Left ventricle myocardium inferior (tissue), 1 donor: ENCODE data around the gene PIAS4. TPM values are rescaled to one million over a fixed set of nuclear protein-coding genes. Genes with fewer than 3 reads are reported as not detected.

ENCODE experiments used
- DNase-seq: peaks from one replicate; pipeline ENCODE4 v3.0.0-alpha.2; 2020
- H3K27ac ChIP-seq: fragments of 200-600 bp; replicated peaks from 2 replicates; pipeline ENCODE4 v1.8.0; 2021
- H3K27me3 ChIP-seq: fragments of 200-600 bp; 2 replicates; pipeline ENCODE4 v1.8.0; 2021; ENCODE audit warnings: low read depth
- H3K36me3 ChIP-seq: fragments of 200-600 bp; 2 replicates; pipeline ENCODE4 v1.8.0; 2021
- H3K4me1 ChIP-seq: fragments of 200-600 bp; 2 replicates; pipeline ENCODE4 v1.8.0; 2021
- H3K4me3 ChIP-seq: fragments of 200-600 bp; 2 replicates; pipeline ENCODE4 v1.8.0; 2021; ENCODE audit warnings: mild to moderate bottlenecking, moderate library complexity
- H3K9me3 ChIP-seq: fragments of 200-600 bp; replicated peaks from 2 replicates; pipeline ENCODE4 v1.8.0; 2021
- intact Hi-C: fragments of 100-400 bp; cut with micrococcal nuclease; formaldehyde crosslinking; loops from one replicate; pipeline ENCODE4 v1.11.0; 2022
- total RNA-seq: library from RNA; stranded (reverse); fragmentation: NEBNext Ultra II Directional; extraction: Animal tissue kit (Norgen Biotek cat#: 25700); gene quantifications from one replicate; pipeline ENCODE4 v1.2.1, GENCODE V29; 2021
- TF ChIP-seq, protein P1 (sequence below): fragments of 200-600 bp; IDR thresholded peaks from 2 replicates; pipeline ENCODE4 v1.8.0; 2021; ENCODE audit warnings: antibody characterized with exemption, mild to moderate bottlenecking, borderline replicate concordance
- donor health status: DM: no; HTN: yes; CAD: no; lungs with severe emphysema.

PIAS4 gene
- total RNA-seq, 1 donor from 2014 or later, result 15.4 TPM

DNA sequence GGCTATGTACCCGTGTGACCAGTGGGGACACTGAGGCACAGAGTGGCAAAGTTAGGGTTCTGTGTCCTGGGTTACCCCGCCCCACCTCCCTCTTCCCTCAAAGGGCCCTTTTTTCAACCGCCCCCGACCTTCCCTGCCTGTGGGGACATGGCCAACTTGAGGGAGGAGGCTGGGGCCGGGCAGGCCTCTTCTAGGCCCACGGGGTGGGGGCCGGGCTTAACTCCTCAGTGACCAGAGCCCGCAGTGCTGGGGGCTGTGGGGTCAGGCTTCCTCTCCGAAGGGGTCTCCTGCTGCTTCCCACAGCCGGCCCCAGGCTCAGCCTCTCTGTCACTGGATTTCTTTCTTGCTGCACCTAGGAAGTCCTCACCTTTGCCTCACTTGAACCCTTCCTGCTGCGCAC lies 23.9 kb downstream of the PIAS4 start:
- peaks cover 75% of the 10 kb centered on the region for H3K36me3 ChIP-seq
- H3K27me3 ChIP-seq, result no peaks in the 10 kb centered on the region
- no peak for DNase-seq
- no peaks in the 10 kb centered on the region for H3K9me3 ChIP-seq
- intact Hi-C loops, result no loop called here
- TF ChIP-seq, protein P1, sequence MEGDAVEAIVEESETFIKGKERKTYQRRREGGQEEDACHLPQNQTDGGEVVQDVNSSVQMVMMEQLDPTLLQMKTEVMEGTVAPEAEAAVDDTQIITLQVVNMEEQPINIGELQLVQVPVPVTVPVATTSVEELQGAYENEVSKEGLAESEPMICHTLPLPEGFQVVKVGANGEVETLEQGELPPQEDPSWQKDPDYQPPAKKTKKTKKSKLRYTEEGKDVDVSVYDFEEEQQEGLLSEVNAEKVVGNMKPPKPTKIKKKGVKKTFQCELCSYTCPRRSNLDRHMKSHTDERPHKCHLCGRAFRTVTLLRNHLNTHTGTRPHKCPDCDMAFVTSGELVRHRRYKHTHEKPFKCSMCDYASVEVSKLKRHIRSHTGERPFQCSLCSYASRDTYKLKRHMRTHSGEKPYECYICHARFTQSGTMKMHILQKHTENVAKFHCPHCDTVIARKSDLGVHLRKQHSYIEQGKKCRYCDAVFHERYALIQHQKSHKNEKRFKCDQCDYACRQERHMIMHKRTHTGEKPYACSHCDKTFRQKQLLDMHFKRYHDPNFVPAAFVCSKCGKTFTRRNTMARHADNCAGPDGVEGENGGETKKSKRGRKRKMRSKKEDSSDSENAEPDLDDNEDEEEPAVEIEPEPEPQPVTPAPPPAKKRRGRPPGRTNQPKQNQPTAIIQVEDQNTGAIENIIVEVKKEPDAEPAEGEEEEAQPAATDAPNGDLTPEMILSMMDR, result no peak
- no peak overlapping the region for H3K27ac ChIP-seq
- H3K4me1 ChIP-seq, result no peaks in the 10 kb centered on the region
- H3K4me3 ChIP-seq, result no peak overlapping the region

DNA sequence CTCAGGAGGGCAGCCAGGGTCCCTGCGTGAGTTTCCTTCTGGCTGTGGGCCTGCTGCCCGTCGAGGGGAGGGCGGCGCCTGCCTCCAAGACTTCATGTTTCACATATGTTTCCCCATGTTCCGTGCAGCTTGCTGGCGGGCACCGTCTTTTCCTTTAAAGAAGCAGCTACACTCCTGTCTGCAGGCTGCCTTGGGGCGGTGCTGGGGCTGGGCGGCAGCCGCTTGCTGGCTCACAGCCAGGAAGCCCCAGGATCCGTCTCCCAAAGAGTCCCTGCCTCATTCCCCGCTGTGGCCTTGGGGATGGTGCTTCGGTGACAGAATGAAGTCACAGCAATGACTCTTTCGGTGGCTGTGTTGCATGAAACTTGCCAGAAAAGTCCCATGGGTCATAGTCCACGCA lies 24.9 kb downstream of the PIAS4 start:
- Histone ChIP-seq H3K36me3 (peaks cover 81% of the 10 kb centered on the region), H3K4me1 (no peaks in the 10 kb centered on the region), H3K9me3 (no peaks in the 10 kb centered on the region), H3K4me3 (no peak overlapping the region), H3K27ac (no peak overlapping the region), H3K27me3 (no peaks in the 10 kb centered on the region)
- intact Hi-C loops, result no loop called here
- DNase-seq, result no peak
- TF ChIP-seq, protein P1, result no peak

DNA sequence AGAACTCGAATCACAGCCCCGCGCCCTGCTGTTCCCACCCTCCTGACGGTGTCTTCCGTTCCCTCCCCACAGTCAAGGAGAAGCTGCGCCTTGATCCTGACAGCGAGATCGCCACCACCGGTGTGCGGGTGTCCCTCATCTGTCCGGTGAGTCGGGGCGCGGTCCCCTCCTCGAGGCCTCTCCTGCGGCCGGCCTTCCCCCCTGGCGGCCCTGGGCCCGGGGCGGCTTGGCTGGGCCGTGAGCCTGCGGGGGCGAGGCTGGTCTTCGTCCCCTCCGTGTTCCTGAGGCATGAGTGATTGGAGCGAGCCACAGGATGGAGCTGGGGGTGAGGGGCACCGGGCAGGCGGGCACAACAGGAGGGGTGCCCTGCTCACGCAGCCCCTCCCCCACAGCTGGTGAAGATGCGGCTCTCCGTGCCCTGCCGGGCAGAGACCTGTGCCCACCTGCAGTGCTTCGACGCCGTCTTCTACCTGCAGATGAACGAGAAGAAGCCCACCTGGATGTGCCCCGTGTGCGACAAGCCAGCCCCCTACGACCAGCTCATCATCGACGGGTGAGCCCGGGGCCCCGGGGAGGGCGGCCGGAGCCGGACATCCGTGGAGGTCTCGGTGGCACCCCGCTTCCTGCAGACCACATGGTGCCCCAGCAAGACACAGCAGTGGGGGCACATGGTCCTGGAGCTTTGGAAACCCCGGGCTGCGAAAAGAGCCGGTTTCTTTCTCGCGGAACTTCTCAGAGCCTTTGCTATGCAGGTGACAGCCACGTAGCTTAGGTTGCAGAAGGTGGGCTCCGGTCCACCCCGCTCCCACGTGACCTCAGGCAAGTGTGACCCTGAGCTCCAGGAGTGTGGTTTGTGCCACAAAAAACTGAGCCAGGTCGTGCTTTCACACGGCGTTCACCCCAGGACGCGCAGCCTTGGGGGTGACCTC lies 25.8 kb downstream of the PIAS4 start:
- TF ChIP-seq, protein P1, result no peak
- no peak overlapping the region for H3K4me3 ChIP-seq
- H3K9me3 ChIP-seq, result no peaks in the 10 kb centered on the region
- no peak overlapping the region for H3K27ac ChIP-seq
- intact Hi-C loops, result no loop called here
- no peak for DNase-seq
- H3K27me3 ChIP-seq, result no peaks in the 10 kb centered on the region
- H3K4me1 ChIP-seq, result no peaks in the 10 kb centered on the region
- H3K36me3 ChIP-seq, result peaks cover 85% of the 10 kb centered on the region

DNA sequence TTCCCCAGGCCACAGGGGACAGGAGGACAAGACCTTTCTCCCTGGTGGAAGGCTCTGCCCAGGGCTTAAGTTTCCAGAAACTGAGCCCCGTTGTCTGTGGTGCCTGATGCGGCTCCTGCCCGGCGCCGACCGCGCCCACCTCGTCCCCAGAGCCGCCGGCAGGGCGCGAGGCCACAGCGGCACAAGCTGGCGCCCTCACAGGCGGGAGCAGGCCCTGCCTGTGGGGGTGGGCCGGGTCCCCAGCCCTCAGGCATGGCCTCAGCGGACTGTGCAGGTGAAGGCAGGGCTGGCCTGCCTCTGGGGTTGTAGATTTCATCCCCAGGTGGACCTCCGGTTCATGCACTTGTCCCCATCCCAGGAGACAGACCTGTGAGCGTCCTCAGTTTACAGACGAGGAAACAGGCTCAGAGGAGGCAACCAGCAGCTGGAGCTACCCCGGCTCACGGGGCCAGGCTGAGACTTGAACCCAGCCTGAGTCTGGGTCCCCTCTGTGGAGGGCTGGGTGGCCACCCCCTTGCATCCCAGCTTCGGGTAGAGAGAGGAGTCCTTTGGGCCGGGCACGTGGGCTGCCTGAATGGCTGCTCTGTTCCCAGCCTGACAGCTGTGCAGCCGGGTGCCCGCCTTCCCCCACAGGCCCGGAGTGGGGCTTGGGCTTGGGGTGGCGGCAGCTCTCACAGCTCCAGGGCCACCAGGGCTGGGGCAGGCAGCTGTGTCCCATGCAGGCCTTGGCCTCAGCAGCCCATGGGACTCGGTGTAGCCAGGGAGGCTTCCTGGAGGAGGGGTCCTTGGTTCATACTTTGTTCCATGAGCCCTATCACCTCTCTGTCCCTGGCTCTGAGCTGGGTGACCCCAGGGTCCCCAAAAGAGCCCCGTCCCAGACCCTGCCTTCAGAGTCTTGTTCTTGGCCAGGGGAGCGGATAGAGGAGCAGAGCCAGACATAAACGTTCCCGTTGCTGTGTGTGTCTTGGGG lies 26.8 kb downstream of the PIAS4 start:
- H3K9me3 ChIP-seq, result no peaks in the 10 kb centered on the region
- H3K4me3 ChIP-seq, result no peak overlapping the region
- no peaks in the 10 kb centered on the region for H3K27me3 ChIP-seq
- no peak overlapping the region for H3K27ac ChIP-seq
- TF ChIP-seq, protein P1, result no peak
- DNase-seq, result no peak
- peaks cover 81% of the 10 kb centered on the region for H3K36me3 ChIP-seq
- intact Hi-C loops, result no loop called here
- H3K4me1 ChIP-seq, result peaks cover 5% of the 10 kb centered on the region

DNA sequence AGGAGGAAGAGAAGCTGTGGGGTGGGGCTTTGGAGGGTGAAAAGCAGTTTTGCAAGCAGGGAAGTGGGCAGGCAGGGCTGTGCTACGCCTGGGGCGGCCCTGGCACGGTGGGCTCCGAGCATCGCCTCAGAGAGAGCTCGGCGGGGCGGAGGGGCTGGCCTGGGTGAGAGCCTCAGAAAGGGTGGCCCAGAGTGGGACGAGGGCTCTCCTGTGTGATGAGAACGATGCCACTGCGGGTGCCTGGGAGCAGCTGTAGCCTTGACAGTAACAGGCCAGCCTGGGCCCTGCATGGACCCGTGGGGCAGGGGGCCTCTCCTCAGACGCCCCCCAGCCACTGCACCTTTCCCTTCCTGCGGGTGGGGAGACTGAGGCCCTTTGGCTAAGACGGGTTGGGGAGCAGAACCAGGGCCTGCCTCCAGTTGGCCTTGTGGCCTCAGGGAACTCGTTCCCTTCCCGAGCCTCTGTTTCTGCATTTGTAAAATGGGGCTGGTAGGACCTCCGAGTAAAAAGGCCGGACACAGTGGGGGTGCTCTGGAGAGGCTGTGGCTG lies 27.6 kb downstream of the PIAS4 start:
- no peak overlapping the region for H3K27ac ChIP-seq
- peaks cover 73% of the 10 kb centered on the region for H3K36me3 ChIP-seq
- H3K9me3 ChIP-seq, result no peaks in the 10 kb centered on the region
- H3K27me3 ChIP-seq, result no peaks in the 10 kb centered on the region
- no peak overlapping the region for H3K4me3 ChIP-seq
- intact Hi-C loops, result no loop called here
- TF ChIP-seq, protein P1, result no peak
- no peak for DNase-seq
- H3K4me1 ChIP-seq, result peaks cover 5% of the 10 kb centered on the region
